Naive thymus-derived CD8-positive, alpha-beta T cell (primary cell): ENCODE measurements around the gene GATA2. TPM values are rescaled to one million over a fixed set of nuclear protein-coding genes. Genes with fewer than 3 reads are reported as not detected.

Experiments used
- ATAC-seq, 2 donors: fragments of 150-1000 bp; cut with Tn5 transposase in 1 of 2; sonication (Bioruptor Pico), chemical (Tn5 transposase) in 1 of 2; 1 replicate in 1 of 2; 2 replicates in 1 of 2; pipeline ENCODE4 v1.10.0; 2021; ENCODE audit warnings: mild to moderate bottlenecking in 2 of 2, moderate library complexity in 2 of 2
- POLR2A ChIA-PET: fragments of 350-600 bp; sonication (Branson Sonifier 250); formaldehyde crosslinking; loops from one replicate; lab custom pipeline; 2021; ENCODE audit warnings: antibody characterized with exemption; lab: Charles Lee
- DNase-seq, 10 donors: peaks; one replicate each; pipeline versions ENCODE4 v3.0.0 to v3.0.0-alpha.2; 2020 to 2022
- H3K27ac Mint-ChIP-seq, 10 donors: one replicate each; pipeline ENCODE4 v1.8.0; 2020 to 2022; ENCODE audit warnings: mild to moderate bottlenecking in 10 of 10, mixed read lengths in 10 of 10, moderate library complexity in 4 of 10, inconsistent platforms in 1 of 10
- H3K27me3 Mint-ChIP-seq, 5 donors: one replicate each; pipeline ENCODE4 v1.8.0; 2021 to 2022; ENCODE audit warnings: mixed read lengths in 5 of 5
- H3K36me3 Mint-ChIP-seq, 3 donors: one replicate each; pipeline ENCODE4 v1.8.0; 2020 to 2022; ENCODE audit warnings: mixed read lengths in 3 of 3, mild to moderate bottlenecking in 2 of 3, inconsistent platforms in 1 of 3
- H3K4me1 Mint-ChIP-seq, 4 donors: one replicate each; pipeline ENCODE4 v1.8.0; 2021 to 2022; ENCODE audit warnings: mixed read lengths in 4 of 4
- H3K4me3 Mint-ChIP-seq, 10 donors: one replicate each; pipeline ENCODE4 v1.8.0; 2020 to 2022; ENCODE audit warnings: mild to moderate bottlenecking in 10 of 10, mixed read lengths in 10 of 10, moderate library complexity in 6 of 10, inconsistent platforms in 1 of 10
- H3K9me3 Mint-ChIP-seq, 9 donors: one replicate each; pipeline ENCODE4 v1.8.0; 2020 to 2022; ENCODE audit warnings: mixed read lengths in 9 of 9, mild to moderate bottlenecking in 3 of 9, inconsistent platforms in 1 of 9, moderate library complexity in 1 of 9
- polyA plus RNA-seq, 3 donors: library from polyadenylated mRNA; unstranded; fragments of 300-500 nt; fragmentation: Illumina TruSeq; gene quantifications; one replicate each; pipeline ENCODE4 v1.2.3, GENCODE V29; 2021
- total RNA-seq, 8 experiments: library from RNA in 2 of 8; stranded (reverse) in 2 of 8; gene quantifications; one replicate each; pipeline ENCODE4 v1.2.3 and lab custom pipeline; 2021 to 2026

GATA2 gene
- total and polyA plus RNA-seq, 5 experiments from 2014 or later = not detected

- peaks cover 0 to 8% (median 2%) of the 10 kb centered on the region in 5 donors for H3K27me3 Mint-ChIP-seq
- ATAC-seq = no peak
- peaks cover 17 to 30% (median 27%) of the 10 kb centered on the region in 4 donors for H3K4me1 Mint-ChIP-seq
- H3K36me3 Mint-ChIP-seq = peaks cover 0 to 30% (median 17%) of the 10 kb centered on the region in 3 donors
- peak overlapping the region in 5 of 10 donors; percentile 11 to 68 (median 44) for H3K27ac Mint-ChIP-seq
- POLR2A ChIA-PET = no interaction called here
- peaks cover 11 to 58% (median 32%) of the 10 kb centered on the region in 9 donors for H3K9me3 Mint-ChIP-seq
- no peak overlapping the region for H3K4me3 Mint-ChIP-seq
- DNase-seq = no peak
Measured at GRCh38 chr3:128446821-128447220, 46.2 kb downstream of the GATA2 start.

DNA sequence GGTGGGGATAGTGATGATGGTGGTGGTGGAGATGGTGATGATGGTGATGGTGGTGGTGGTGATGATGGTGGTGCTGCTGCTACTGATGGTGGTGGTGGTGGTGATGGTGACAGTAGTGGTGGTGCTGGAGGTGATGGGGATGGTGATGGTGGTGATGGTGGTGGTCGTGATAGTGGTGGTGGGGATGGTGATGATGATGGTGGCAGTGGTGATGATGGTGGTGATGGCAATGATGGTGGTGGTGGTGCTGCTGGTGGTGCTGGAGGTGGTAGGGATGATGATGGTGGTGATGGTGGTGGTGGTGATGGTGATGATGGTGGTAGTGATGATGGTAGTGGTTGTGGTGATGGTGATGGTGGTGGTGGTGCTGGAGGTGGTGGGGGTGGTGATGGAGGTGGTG, 47.6 kb downstream of the GATA2 start:
- Mint-ChIP-seq H3K4me1 (peaks cover 17 to 27% (median 27%) of the 10 kb centered on the region in 4 donors), H3K27ac (no peak overlapping the region), H3K4me3 (no peak overlapping the region), H3K27me3 (peaks cover 0 to 8% (median 4%) of the 10 kb centered on the region in 5 donors), H3K36me3 (peaks cover 0 to 24% (median 17%) of the 10 kb centered on the region in 3 donors), H3K9me3 (peaks cover 11 to 49% (median 28%) of the 10 kb centered on the region in 9 donors)
- DNase-seq (no peak), ATAC-seq (no peak)
- POLR2A ChIA-PET = no interaction called here

- Mint-ChIP-seq H3K27ac (peak overlapping the region in 1 of 10 donors; percentile 61), H3K4me1 (peaks cover 14 to 21% (median 19%) of the 10 kb centered on the region in 4 donors), H3K36me3 (peaks cover 0 to 11% (median 10%) of the 10 kb centered on the region in 3 donors), H3K4me3 (no peak overlapping the region), H3K9me3 (peaks cover 5 to 38% (median 17%) of the 10 kb centered on the region in 9 donors), H3K27me3 (peaks cover 4 to 16% (median 12%) of the 10 kb centered on the region in 5 donors)
- DNase-seq = no peak
- POLR2A ChIA-PET = no interaction called here
- ATAC-seq = no peak
Measured at GRCh38 chr3:128443771-128444170, 49.2 kb downstream of the GATA2 start.

DNA sequence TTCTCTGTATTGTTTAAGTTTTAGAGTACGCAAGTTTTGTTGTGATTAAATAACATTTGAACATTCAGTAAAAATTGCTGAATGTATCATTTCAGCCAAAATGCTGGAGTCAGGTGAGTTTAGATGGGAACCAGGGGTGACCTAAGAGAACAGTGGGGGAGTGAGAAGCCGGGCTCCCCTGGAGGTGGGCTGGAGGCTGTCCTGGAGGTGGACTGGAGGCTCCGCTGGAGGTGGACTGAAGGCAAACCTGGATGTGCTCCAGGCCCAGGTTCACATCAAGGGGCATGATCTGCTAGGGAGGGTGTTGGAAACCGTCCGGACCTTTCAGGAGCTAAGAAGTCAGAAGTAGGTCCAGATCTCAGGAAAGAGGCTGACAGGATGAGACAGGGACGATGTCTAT, 50.1 kb downstream of the GATA2 start:
- H3K36me3 Mint-ChIP-seq = peaks cover 0 to 6% (median 4%) of the 10 kb centered on the region in 3 donors
- POLR2A ChIA-PET = no interaction called here
- peak overlapping the region in 1 of 10 donors; percentile 3 for H3K27ac Mint-ChIP-seq
- peaks cover 7 to 16% (median 12%) of the 10 kb centered on the region in 4 donors for H3K4me1 Mint-ChIP-seq
- DNase-seq (no peak), ATAC-seq (no peak)
- H3K4me3 Mint-ChIP-seq = no peak overlapping the region
- H3K9me3 Mint-ChIP-seq = peaks cover 0 to 29% (median 11%) of the 10 kb centered on the region in 9 donors
- peaks cover 4 to 20% (median 12%) of the 10 kb centered on the region in 5 donors for H3K27me3 Mint-ChIP-seq

DNA sequence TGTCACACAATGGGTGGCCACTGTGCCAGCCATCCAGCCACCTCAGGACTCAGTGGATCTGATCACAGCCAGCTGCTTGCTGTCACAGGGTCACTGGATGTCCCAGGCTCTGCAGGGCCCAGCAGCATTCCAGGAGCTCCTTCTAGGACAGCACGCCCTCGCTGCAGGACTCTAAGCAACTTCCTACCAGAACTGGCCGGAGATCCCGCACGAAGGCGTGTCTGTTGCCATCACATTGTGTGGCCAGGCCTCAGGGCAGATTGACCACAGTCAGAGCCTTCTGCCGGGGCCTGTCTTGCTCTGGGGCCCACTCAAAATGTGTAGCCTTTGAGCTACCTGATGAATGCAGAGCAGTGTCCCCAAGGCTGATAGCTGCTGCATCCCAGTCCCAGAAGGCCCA, 50.9 kb downstream of the GATA2 start:
- peaks cover 0 to 3% (median 0%) of the 10 kb centered on the region in 3 donors for H3K36me3 Mint-ChIP-seq
- no peak overlapping the region for H3K27ac Mint-ChIP-seq
- no peak overlapping the region for H3K4me3 Mint-ChIP-seq
- peaks cover 5 to 23% (median 12%) of the 10 kb centered on the region in 5 donors for H3K27me3 Mint-ChIP-seq
- ATAC-seq = no peak
- DNase-seq = no peak
- POLR2A ChIA-PET = no interaction called here
- H3K9me3 Mint-ChIP-seq = peaks cover 0 to 24% (median 9%) of the 10 kb centered on the region in 9 donors
- H3K4me1 Mint-ChIP-seq = peaks cover 2 to 13% (median 3%) of the 10 kb centered on the region in 4 donors

GRCh38 chr3:128439226-128439625, 53.8 kb downstream of the GATA2 start:
- H3K27ac Mint-ChIP-seq = no peak overlapping the region
- POLR2A ChIA-PET = no interaction called here

GRCh38 chr3:128438488-128439072, 54.4 kb downstream of the GATA2 start:
- peak overlapping the region in 1 of 10 donors; percentile 18 for H3K27ac Mint-ChIP-seq
- ATAC-seq (no peak), DNase-seq (no peak)
- H3K9me3 Mint-ChIP-seq = no peaks in the 10 kb centered on the region
- H3K4me3 Mint-ChIP-seq = no peak overlapping the region
- H3K4me1 Mint-ChIP-seq = peaks cover 0 to under 1% (median 0%) of the 10 kb centered on the region in 4 donors
- POLR2A ChIA-PET = no interaction called here
- peaks cover 0 to 2% (median 0%) of the 10 kb centered on the region in 3 donors for H3K36me3 Mint-ChIP-seq
- peaks cover 17 to 40% (median 23%) of the 10 kb centered on the region in 5 donors for H3K27me3 Mint-ChIP-seq

More at GRCh38 chr3:128439226-128439625, 53.8 kb downstream of the GATA2 start:
- Mint-ChIP-seq H3K36me3 (peaks cover 0 to 2% (median 0%) of the 10 kb centered on the region in 3 donors), H3K4me1 (peaks cover 0 to 3% (median 0%) of the 10 kb centered on the region in 4 donors), H3K27me3 (peaks cover 17 to 40% (median 19%) of the 10 kb centered on the region in 5 donors), H3K4me3 (no peak overlapping the region), H3K9me3 (peaks cover 0 to 3% (median 0%) of the 10 kb centered on the region in 9 donors)
- ATAC-seq (no peak), DNase-seq (no peak)

- H3K9me3 Mint-ChIP-seq = peaks cover 0 to 2% (median 0%) of the 10 kb centered on the region in 9 donors
- peaks cover 0 to 5% (median 0%) of the 10 kb centered on the region in 3 donors for H3K36me3 Mint-ChIP-seq
- POLR2A ChIA-PET = no interaction called here
- H3K27ac Mint-ChIP-seq = no peak overlapping the region
- DNase-seq (no peak), ATAC-seq (no peak)
- peaks cover 30 to 47% (median 35%) of the 10 kb centered on the region in 5 donors for H3K27me3 Mint-ChIP-seq
- peaks cover 6 to 15% (median 10%) of the 10 kb centered on the region in 4 donors for H3K4me1 Mint-ChIP-seq
- no peak overlapping the region for H3K4me3 Mint-ChIP-seq
Measured at GRCh38 chr3:128436214-128436613, 56.8 kb downstream of the GATA2 start.

- H3K9me3 Mint-ChIP-seq = peaks cover 0 to 2% (median 0%) of the 10 kb centered on the region in 9 donors
- peaks cover 0 to 5% (median 0%) of the 10 kb centered on the region in 3 donors for H3K36me3 Mint-ChIP-seq
- POLR2A ChIA-PET = no interaction called here
- peaks cover 34 to 54% (median 40%) of the 10 kb centered on the region in 5 donors for H3K27me3 Mint-ChIP-seq
- no peak overlapping the region for H3K27ac Mint-ChIP-seq
- DNase-seq (no peak), ATAC-seq (no peak)
- peaks cover 6 to 15% (median 10%) of the 10 kb centered on the region in 4 donors for H3K4me1 Mint-ChIP-seq
- H3K4me3 Mint-ChIP-seq = no peak overlapping the region
Measured at GRCh38 chr3:128435561-128435960, 57.4 kb downstream of the GATA2 start.

DNA sequence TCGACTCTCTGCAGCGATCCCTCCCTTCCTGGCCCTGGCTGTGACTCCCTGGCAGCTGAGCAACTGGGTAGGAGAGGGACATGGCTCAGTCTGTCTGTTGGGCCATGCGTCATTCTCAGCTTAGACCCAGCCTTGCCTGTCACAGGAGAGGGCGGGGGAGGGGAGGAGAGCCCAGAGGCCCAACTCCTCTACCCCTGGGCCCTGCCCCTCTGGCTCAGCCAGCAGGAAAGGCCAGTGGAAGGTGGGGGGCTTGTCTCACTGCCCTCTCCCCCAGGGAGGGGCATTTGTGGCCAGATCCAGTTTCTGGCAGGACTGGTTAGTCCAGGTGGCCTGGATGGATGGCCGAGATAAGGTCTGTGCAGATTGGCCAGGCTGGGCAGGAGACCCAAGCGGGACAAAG, 57.9 kb downstream of the GATA2 start:
- DNase-seq = no peak
- POLR2A ChIA-PET = no interaction called here
- H3K4me1 Mint-ChIP-seq = peaks cover 6 to 15% (median 10%) of the 10 kb centered on the region in 4 donors
- peaks cover 0 to 5% (median 0%) of the 10 kb centered on the region in 3 donors for H3K36me3 Mint-ChIP-seq
- H3K9me3 Mint-ChIP-seq = peaks cover 0 to 2% (median 0%) of the 10 kb centered on the region in 9 donors
- no peak for ATAC-seq
- H3K27me3 Mint-ChIP-seq = peaks cover 36 to 57% (median 41%) of the 10 kb centered on the region in 5 donors
- no peak overlapping the region for H3K4me3 Mint-ChIP-seq
- H3K27ac Mint-ChIP-seq = no peak overlapping the region

- Mint-ChIP-seq H3K36me3 (peaks cover 0 to 5% (median 0%) of the 10 kb centered on the region in 3 donors), H3K27me3 (peaks cover 32 to 63% (median 42%) of the 10 kb centered on the region in 5 donors), H3K4me3 (no peak overlapping the region), H3K4me1 (peaks cover 6 to 15% (median 10%) of the 10 kb centered on the region in 4 donors), H3K9me3 (peaks cover 0 to 2% (median 0%) of the 10 kb centered on the region in 9 donors), H3K27ac (no peak overlapping the region)
- ATAC-seq (no peak), DNase-seq (no peak)
- POLR2A ChIA-PET = no interaction called here
Measured at GRCh38 chr3:128434524-128434923, 58.5 kb downstream of the GATA2 start.

DNA sequence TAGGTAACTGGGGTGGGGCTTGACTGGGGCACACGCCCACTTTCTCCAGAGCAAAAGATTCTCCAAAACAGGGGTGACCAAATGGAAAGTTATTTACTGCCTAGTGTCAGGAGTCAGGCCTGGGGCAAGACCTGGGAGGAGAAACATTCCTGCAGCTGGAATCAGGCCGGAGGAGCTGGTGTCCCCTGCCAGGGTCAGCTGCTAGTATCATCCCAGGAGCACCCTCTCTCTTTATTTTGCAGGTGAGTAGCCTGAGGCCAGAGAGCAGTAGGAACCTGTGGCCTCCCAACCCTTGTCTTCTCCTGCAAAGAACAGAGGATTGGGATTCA, 59.2 kb downstream of the GATA2 start:
- H3K36me3 Mint-ChIP-seq = peaks cover 0 to 5% (median 0%) of the 10 kb centered on the region in 3 donors
- H3K4me1 Mint-ChIP-seq = peaks cover 6 to 15% (median 10%) of the 10 kb centered on the region in 4 donors
- no peak for ATAC-seq
- peak overlapping the region in 1 of 10 donors; percentile 54 for H3K4me3 Mint-ChIP-seq
- H3K9me3 Mint-ChIP-seq = peaks cover 0 to 2% (median 0%) of the 10 kb centered on the region in 9 donors
- H3K27me3 Mint-ChIP-seq = peaks cover 31 to 61% (median 44%) of the 10 kb centered on the region in 5 donors
- DNase-seq = no peak
- H3K27ac Mint-ChIP-seq = no peak overlapping the region
- POLR2A ChIA-PET = no interaction called here
